ENCODE data around the gene YARS1.

DNA sequence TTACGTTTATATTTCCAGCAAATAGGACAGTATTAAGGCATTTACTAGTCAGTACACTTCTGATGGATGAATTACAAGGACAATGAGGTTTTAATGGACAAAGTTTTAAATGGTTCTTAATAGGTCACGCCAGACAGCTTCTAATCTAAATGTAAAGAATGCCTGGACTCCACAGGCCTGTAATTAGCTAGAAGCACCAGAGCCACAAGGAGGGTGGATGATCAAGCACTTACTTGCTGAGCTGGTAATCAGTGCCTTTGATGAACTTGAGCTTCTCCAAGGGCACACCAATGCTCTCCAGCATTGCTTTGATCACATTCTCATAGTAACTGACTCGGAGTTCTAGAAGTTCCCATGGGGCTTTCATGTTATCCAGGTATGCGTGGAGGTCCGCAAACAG is 6.8 kb downstream of the YARS1 start:
- TF ChIP-seq ESRRG (CRISPR knock-in tag; IDR thresholded peaks at IDR 0.05) (no peak), ZFP30 (CRISPR knock-in tag; IDR thresholded peaks at IDR 0.05) (no peak), TCF4 (CRISPR knock-in tag; IDR thresholded peaks at IDR 0.05; ENCODE audit: borderline replicate concordance) (no peak)
- TF ChIP-seq, protein P1, sequence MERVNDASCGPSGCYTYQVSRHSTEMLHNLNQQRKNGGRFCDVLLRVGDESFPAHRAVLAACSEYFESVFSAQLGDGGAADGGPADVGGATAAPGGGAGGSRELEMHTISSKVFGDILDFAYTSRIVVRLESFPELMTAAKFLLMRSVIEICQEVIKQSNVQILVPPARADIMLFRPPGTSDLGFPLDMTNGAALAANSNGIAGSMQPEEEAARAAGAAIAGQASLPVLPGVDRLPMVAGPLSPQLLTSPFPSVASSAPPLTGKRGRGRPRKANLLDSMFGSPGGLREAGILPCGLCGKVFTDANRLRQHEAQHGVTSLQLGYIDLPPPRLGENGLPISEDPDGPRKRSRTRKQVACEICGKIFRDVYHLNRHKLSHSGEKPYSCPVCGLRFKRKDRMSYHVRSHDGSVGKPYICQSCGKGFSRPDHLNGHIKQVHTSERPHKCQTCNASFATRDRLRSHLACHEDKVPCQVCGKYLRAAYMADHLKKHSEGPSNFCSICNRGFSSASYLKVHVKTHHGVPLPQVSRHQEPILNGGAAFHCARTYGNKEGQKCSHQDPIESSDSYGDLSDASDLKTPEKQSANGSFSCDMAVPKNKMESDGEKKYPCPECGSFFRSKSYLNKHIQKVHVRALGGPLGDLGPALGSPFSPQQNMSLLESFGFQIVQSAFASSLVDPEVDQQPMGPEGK (CRISPR knock-in tag; IDR thresholded peaks at IDR 0.05; ENCODE audit: borderline replicate concordance): no peak

All from SK-N-SH treated with all-trans-retinoic acid at 6 μM for 48 hours (cell line).